Measurements from ENCODE around the gene PPP4R3B.

PPP4R3B gene

DNA sequence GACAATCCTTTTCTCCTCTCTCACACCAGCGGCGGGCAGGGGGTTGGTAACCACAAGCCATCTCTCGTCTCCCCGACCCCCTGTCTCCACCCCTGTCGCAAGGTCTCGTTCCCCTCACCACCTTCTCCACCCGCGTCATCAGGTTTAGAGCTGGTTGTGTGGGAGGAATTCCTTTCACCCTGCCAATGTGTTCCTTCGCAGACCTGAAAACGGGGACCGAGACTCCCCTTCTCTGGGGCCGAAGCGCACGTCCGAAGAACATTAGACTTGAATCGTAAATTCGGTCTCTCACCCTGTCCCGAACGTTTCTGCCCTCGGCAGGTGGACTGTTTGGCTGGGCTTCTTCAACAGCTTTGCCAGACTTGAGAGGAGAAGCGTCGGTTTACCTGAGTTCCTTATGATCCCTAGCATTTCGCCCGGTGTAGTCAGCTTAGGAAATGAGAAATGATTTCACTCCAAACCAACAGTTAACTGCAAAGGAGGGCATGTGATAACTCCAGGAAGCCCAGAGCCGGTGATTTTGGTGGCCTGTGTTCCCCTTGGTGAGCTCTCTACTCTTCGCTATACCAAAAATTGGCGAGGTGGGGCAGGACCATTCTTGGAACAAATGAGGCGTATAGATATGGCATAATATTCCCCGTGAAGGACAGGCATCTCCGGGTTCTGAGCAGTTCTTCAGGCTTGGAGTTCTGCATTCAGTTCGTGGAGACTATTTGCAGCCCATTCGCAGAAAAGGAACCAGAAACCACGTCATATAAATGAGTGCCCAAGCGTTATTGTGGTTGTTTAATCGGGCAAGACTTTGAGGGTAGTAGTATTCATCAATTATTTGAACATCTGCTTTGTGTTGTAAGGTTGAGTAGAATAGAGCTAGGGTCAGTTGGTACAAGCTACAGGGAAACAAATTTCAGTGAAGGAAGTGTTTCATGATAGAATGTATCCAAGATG, 97.2 kb downstream of the PPP4R3B start:
- peak; percentile 8 to 30 (median 24) for DNase-seq (ENCODE audit: low read depth in 4 of 4, low spot score in 1 of 4)

DNA sequence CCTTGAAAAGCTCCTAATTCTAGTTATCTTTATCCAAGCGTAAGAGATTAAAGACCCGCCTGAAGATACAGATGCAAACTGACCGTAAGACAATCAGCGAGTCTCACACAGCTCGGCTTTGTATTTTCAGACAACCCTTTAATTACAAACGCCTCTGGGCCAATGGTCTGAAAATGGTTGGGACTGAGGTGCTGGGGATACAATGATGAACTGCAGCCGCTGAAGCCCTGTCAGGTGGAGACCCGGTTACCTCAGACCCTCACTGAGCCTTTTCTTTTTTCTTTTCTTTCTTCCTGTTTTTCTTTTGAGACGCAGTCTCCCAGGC, 98.6 kb downstream of the PPP4R3B start:
- DNase-seq (ENCODE audit: low read depth in 4 of 4, low spot score in 1 of 4) = no peak

DNA sequence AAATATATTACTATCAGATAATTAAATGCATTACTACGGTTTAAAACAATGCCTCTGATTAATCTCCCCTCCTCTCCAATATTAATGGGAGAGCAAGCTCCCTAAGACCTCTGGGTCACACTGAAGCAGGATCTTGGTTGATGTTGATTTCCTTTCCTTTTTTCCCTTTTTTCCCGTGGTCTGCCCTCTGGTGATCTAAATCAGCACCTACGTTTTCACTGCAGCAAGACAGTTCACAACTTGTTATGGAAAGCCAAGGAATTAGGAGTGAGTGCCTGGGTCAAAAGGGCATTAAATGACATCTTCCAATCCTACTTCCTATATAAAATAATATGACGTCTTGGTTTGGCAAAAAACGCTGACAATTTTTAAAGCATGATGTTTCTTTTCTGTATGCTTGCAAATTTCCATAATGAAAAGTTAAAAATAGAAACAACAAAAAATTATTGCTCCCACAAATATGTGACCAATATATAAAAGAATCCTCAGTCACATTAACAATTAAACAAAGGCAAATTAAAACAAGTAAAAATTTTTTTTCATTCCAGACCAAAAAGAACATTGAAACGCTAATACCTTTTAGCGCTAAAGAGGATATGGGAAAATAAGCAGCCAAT, 105.8 kb downstream of the PPP4R3B start:
- no peak for DNase-seq (ENCODE audit: low read depth in 4 of 4, low spot score in 1 of 4)

DNA sequence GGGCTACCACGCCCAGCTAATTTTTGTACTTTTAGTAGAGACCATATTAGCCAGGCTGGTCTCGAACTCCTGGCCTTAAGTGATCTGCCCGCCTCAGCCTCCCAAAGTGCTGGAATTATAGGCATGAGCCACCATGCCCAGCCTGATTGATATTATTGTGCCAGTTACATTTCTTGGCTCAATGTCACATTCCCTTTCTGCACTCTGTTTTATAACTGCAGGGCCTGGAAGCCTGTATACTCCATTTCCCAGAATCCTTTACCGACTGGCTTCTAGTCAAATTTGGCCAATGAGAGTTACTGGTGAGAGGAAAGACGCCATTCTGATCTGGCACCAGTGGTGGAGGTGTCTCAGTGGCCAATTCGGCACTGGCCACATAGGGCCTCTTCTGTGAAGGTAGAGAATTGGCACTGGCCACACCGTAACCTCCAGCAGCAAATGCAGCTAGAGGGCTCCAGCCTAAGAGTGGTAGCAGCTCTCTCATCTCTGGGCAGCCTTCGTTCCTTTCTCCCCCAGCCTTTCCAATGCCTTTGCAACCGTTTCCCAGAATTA, 114.8 kb downstream of the PPP4R3B start:
- no peak for DNase-seq (ENCODE audit: low read depth in 4 of 4, low spot score in 1 of 4)

DNA sequence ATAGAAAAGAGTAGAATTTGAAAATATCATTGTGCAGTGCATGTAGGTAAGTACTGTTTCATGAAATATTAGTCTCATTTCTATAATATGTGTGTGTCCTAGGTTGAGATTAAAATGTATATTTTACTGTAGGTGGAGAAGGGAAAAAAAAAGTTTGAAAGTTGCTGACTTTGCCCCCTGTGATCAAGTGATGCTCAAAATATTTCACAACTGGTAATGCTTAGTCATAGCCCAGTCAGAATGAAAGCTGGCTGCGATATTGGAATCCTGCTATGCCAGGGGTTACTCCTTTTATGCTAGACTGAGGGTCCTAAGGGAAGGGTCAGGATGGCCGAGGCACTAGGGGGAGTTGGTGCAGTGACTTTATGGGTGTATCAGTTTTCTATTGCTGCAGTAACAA, 117.4 kb downstream of the PPP4R3B start:
- DNase-seq (ENCODE audit: low read depth in 4 of 4, low spot score in 1 of 4) = no peak

DNA sequence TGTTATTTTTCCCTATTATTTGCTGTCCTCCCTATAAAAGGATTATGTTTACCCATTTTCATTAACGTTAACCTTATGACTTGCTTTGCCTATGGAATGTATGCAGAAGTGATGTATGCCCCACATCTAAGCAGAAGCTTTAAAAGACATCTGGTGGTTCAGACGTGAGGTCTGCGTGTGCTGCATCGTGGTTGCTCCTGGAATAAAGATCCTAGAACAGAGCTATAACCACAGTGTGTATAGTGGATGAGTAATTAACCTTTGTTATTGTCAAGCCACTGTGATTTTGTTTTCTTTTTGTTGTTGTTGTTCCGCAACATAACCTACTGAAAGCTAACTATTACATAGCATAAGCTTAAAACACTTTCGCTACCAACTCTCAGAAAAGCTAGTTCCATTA, 118.8 kb downstream of the PPP4R3B start:
- no peak for DNase-seq (ENCODE audit: low read depth in 4 of 4, low spot score in 1 of 4)

Data from stimulated activated CD4-positive, alpha-beta T cell treated with anti-CD3 and anti-CD28 coated beads, Interleukin-1b, Interleukin-23, amount 100 ng/mL, for 24 hours (primary cell).